ENCODE data around the gene ZNF746.

ZNF746 gene

GRCh38 chr7:149490083-149490760 lies 7.4 kb downstream of the ZNF746 start:
- DNase-seq = no peak

GRCh38 chr7:149489391-149490024 lies 8.1 kb downstream of the ZNF746 start:
- DNase-seq = no peak

- no peak for DNase-seq
Observed at GRCh38 chr7:149479568-149479967, 18.0 kb downstream of the ZNF746 start.

- no peak for DNase-seq
Observed at GRCh38 chr7:149478754-149479153, 18.9 kb downstream of the ZNF746 start.

GRCh38 chr7:149477494-149478443 lies 19.8 kb downstream of the ZNF746 start:
- no peak for DNase-seq

- no peak for DNase-seq
Observed at GRCh38 chr7:149476791-149477190, 20.8 kb downstream of the ZNF746 start.

GRCh38 chr7:149475121-149476045 lies 22.2 kb downstream of the ZNF746 start:
- no peak for DNase-seq

GRCh38 chr7:149474309-149475120 lies 23.1 kb downstream of the ZNF746 start:
- no peak for DNase-seq

- no peak for DNase-seq
Observed at GRCh38 chr7:149473251-149473650, 24.4 kb downstream of the ZNF746 start.

- DNase-seq = no peak
Observed at GRCh38 chr7:149471289-149471953, 26.2 kb downstream of the ZNF746 start.

GRCh38 chr7:149469806-149470205 lies 27.8 kb downstream of the ZNF746 start:
- no peak for DNase-seq

- DNase-seq = no peak
Observed at GRCh38 chr7:149468208-149468607, 29.4 kb downstream of the ZNF746 start.

- no peak for DNase-seq
Observed at GRCh38 chr7:149467321-149467859, 30.2 kb downstream of the ZNF746 start.

GRCh38 chr7:149466364-149466763 lies 31.2 kb downstream of the ZNF746 start:
- DNase-seq = no peak

GRCh38 chr7:149463500-149464161 lies 34.0 kb downstream of the ZNF746 start:
- DNase-seq = no peak

GRCh38 chr7:149462101-149462520 lies 35.5 kb downstream of the ZNF746 start:
- DNase-seq = no peak

- peak; percentile 74 for DNase-seq
Observed at GRCh38 chr7:149460493-149461277, 36.9 kb downstream of the ZNF746 start, which contains the start of gene ZNF777. TSS of gene ZNF777 (minus strand) at chr7:149461062. CDS start at chr7:149456022, 5,040 bp downstream.

GRCh38 chr7:149459540-149460452 lies 37.8 kb downstream of the ZNF746 start:
- DNase-seq = no peak
